Skeletal muscle cell (primary cell): ENCODE results near the gene PPP6R2.
A peak's percentile ranks its signal among the peaks of the same experiment; 100 is the strongest.
"Not testable (repeated sequence)": the region's sequence is repeated elsewhere in the genome, so short reads cannot be mapped to it uniquely, and the experiment has no call there.

ENCODE experiments used
- DNase-seq: peaks from one replicate; pipeline ENCODE4 v3.0.0-alpha.2; 2010; ENCODE audit warnings: low read depth
- H3K4me3 ChIP-seq: 2 replicates; pipeline ENCODE4 v1.5.1; 2011; ENCODE audit warnings: low read depth, mild to moderate bottlenecking, control low read depth, low read length, moderate library complexity

The PPP6R2 gene

DNA sequence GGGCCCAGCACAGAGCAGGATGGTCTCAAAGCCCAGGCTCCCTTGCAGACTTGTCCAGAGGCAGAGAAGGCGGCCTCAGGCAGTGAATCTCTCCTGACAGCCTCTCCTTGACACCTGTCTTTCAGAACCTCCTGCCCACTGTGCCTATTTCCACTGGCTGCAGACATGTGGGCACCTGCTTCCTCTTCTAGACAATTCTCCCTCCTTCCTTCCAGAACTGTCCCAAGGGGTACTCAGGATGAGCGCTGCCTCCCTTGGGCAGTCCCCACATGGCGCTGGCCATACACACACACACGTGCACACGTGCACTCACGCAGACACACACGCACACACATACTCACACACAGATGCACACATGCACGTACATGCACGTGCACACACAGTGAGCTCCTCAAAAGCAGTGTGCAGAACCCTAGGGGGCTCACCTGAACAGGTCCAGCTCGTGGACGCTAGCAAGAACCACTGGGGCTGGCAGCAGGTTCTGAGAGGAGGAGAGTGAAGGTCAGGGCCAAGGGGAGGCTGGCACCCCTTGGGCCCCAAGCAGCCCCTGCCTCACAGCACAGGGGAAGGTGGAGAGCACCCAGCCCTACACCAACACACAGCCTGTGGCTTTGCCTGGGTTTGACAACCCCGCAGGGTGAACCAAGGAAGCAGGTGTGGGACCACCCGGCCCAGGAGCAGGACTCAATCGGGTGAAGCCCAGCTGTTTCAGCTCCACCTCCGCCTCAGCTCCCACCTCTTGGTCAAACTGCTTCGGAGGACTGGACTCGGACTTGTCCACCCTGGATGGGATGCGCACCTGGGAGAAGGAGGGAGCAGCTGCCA, 27.6 kb upstream of the PPP6R2 start:
- DNase-seq = no peak
- no peak overlapping the region for H3K4me3 ChIP-seq

DNA sequence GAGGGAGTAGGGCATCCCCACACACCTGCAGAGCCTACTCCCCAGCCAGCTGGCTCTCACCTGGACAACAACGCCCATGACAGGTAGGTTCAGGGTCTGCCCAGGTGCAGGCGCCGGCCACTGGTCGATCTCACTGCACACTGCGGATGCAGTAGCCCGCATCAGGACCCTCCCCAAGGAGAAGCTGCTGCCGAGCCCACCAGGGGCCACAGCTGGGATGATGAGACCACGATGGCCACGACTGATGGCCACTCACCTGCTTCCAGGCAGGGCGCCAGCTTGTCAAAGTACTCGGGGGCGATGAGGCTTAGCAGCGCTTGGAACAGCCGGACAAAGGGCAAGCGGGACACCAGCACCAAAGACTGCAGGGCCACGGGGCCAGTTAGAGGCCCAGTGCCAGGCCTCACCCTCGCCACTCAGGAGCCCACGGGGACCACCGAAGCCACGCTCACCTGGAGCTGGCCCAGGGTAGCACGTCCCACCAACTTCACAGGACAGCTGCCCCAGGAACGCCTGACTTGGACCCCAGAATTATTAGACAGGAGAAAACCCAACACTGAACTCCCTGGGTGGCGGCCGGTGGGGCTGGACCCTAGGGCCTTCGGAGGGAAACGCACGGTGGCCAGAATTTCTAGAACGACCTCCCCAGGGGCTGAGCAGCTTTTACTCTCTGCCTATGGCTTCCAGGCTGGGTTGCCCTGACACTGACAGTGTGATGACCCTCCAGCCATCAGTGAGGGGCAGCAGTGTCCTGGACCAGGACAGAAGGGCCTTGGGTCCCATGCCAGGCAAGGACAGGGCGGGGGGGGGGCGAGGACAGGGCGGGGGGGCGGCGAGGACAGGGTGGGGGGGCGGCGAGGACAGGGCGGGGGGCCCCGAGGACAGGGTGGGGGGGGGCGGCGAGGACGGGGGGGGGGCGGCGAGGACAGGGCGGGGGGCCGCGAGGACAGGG, 26.7 kb upstream of the PPP6R2 start:
- no peak overlapping the region for H3K4me3 ChIP-seq
- no peak for DNase-seq

DNA sequence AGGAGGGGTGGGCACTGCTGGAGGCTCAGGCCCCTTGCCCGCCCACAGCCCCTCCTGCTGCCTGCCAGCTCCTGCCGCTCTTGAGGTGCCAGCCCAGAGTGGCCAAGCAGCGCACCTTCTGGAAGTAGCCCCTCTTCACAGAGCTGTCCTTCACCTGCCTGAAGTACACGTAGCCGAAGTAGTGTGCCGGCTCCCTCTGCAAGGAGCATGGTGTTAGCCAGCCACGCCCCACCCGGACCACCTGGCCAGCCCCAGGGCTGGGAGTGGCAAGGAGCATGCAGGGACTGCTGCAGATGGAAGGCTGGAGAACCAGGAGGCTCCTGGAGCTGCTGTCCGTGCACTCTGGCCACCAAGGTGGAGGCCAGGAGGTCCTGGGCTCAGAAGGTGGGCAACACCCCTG, 25.9 kb upstream of the PPP6R2 start:
- H3K4me3 ChIP-seq = no peak overlapping the region
- DNase-seq = no peak

DNA sequence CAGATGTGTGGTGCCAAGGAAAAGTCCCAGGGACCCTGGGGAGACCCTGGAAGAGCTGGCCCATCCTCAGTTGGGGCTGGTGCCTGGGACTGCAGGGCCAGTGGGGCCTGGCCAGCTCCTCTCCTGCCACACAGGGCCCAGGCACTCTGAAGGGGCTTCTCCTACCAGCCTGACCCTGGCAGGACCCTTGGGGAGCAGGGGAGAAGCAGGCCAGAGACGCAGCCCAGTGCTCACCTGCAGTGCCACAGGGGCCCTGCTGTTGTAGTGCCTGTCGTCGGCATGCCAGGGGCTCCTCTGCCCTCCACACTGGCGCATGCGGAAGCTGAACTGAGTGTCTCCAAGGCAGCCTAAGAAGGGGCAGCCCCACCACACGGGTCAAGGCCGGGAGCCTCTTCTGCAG, 25.5 kb upstream of the PPP6R2 start:
- no peak for DNase-seq
- no peak overlapping the region for H3K4me3 ChIP-seq

DNA sequence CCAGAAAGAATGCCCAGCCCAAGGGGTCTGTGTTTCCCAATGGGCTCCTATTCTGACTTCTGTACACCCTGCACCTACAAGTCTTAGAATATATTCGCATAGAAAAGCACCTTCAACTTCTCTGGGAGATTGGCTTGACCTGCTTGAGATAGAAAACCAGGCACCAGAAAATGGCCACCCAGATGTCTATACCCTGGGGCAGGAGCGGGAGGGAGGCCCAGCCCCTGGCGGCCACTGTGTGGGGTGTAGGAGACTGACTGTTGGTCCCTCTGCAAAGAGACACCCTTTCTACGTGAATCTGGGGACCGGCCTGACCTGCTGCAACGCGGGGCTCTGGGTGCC, 24.8 kb upstream of the PPP6R2 start:
- DNase-seq = no peak
- no peak overlapping the region for H3K4me3 ChIP-seq

DNA sequence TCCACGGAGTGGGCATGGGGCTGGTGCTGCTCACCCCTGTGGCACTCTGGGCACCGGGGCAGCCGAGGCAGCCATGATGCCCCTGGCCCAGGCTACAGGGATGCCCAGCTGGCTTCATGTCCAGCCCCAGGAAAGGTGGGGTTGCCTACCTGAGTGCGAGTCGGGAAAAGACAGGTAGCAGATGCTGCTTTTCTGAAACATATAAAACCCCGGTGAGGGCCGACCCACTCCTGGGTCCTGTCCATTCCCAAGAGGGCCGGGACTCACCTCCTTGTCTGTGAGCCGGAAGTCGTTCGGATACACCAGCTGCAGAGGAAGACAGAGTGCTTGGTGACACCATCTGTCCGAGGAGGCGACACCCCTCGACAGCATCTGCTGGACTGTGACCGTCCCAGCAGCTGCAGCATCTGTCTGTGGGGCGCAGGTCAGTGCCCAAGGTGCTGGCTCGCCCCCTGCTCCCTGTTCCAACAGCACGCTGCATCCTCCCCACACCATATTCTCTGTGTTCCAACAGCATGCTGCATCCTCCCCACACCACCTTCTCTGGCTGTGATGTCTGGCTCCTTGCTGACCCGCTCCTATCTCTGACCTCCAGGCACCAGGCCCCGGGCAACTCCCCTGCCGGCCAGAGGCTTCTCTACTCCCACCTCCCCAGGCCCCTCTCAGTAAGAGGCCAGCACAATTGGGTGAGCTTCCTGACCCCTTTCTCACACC, 24.3 kb upstream of the PPP6R2 start:
- DNase-seq = no peak

DNA sequence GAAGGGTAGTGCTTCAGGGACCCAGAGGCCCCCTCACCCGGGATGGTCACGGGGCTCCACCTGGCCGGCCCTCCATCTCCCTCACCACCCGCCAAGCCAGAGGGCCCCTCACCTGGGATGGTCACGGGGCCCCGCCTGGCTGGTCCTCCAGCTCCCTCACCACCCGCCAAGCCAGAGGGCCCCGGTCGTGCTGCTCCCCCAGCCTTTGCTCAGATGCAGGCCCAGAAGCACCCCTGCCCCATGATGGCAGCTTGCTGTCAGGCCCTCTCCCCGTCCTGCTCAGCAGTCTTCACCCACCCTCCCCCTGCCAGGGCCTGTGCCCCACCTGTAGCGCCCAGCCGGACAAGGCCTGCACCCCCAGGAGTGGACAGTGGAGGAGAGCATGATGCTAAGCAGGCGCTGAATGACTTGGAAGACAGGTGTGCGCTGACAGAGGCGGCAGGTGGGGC, 23.6 kb upstream of the PPP6R2 start:
- no peak overlapping the region for H3K4me3 ChIP-seq

More for the DNA sequence above, 24.3 kb upstream of the PPP6R2 start:
- H3K4me3 ChIP-seq = no peak overlapping the region

DNA sequence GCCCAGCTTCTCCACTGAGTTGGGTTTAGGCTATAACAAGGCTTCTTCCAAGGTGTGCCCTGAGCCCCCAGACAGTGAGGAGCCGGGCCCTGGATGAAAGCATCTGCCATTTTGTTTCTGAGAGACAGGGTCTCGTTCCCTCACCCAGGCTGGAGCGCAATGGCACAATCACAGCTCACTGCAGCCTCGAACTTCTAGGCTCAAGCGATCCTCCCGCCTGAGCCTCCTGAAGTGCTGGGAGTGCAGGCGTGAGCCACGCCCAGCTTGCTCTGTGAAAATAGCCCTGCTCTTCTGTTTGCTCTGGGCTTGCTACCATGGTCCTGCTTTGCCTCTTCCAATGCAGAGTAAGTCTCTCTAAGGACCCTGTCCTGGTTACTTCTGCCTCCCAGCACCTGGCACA, 23.0 kb upstream of the PPP6R2 start:
- DNase-seq = no peak
- no peak overlapping the region for H3K4me3 ChIP-seq

More for the DNA sequence above, 23.6 kb upstream of the PPP6R2 start:
- DNase-seq = no peak

DNA sequence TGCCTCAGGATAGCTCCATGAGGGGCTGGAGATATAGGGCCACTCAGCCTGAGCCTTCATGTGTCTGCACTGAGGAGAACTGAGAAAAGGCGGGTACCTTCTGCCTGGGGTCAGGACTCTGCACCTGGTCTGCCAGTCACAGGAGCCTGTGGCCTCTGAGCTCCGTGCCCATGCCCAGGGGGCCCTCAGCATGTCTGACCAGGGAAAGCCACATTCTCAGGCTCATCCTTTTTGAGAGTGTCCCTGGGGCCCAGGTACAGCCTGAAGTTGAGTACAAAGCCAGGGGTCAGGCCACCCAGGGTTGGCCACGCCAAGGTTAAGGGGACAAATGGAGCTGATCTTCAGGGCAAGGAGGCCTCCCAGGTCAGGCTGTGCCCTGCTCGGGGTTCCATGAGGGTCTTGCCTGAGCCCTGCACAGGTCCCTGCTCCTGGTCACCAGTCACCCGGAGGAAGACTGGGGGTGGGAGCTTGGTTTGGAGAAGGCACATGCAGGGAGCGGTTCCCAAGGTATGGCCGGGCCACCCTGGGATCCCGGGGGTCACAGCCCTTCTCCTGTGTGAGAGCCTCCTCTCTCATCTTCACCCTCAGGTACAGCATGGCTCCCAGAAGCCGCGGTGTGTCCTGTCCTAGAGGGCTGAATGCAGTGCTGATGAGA, 22.3 kb upstream of the PPP6R2 start:
- DNase-seq = no peak
- no peak overlapping the region for H3K4me3 ChIP-seq

DNA sequence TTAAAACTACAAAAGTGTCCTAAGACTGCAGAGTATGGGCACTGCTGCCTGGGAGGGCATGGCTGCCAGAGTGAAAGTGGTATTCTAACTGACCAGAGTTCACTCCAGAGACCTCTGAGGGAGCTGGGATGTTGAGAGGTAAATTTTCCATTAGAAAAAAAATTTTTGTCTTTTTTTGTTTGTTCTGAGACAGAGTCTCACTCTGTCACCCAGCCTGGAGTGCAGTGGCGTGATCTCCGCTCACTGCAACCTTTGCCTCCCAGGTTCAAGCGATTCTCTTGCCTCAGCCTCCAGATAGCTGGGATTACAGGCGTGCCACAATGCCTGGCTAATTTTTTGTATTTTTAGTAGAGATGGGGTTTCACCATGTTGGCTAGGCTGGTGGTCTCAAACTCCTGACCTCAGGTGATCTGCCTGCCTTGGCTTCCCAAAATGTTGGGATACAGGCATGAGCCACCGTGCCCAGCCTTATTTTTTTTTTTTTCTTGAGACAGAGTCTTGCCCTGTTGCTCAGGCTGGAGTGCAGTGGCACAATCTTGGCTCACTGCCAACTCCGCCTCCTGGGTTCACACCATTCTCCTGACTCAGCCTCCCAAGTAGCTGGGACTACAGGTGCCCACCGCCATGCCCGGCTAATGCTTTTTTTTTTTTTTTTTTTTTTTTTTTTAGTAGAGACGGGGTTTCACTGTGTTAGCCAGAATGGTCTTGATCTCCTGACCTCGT, 20.6 kb upstream of the PPP6R2 start:
- not testable (repeated sequence) for DNase-seq, H3K4me3 ChIP-seq

DNA sequence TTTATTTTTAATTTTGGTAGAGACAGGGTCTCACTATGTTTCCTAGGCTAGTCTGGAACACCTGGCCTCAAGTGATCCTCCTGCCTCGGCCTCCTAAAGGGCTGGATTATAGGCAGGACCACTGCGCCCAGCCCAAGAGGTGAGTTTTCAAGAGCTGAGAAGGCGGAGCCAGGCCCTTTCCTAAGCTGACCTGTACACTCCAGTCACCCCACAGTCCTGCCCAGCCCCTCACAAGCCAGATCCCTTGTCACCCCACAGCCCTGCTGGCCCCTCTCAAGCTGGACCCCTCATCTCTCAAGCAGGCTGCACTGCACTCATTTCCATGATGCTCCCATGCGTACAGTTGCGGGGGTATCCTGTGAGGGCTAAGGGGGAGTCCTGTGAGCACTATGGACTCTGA, 19.2 kb upstream of the PPP6R2 start:
- no peak for DNase-seq
- H3K4me3 ChIP-seq = no peak overlapping the region

DNA sequence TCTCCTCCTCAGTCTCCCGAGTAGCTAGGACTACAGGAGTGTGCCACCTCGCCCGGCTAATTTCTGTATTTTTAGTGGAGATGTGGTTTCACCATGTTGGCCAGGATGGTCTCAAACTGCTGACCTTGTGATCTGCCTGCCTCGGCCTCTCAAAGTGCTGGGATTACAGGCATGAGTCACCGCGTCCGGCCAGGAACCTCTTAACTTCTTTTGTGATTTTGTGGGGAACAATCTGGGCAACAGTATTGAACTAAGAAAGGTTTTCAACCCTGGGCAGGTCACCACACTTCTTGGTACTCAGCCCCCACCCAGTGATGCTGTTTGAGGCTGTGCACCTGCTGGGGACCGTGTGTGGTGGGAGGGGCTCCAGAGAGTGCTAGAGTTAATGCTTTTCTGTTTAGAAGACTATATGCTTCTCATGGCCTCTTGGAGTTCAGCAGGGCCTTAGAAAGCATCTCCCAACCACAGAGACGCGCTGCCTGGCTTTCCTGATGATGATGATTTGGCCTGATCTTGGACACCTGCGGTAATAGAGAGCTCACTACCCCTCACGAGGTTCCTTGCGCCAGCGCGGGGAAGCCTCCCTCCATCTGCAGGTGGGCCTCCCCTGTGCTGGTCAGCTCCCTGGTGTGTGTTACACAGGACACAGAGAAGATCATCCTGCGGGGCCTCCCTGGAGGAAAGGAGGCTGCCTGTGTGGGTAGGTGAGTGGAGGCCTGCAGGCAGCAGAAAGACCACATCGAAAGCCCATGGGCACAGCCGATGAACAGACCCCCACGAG, 17.5 kb upstream of the PPP6R2 start:
- no peak for DNase-seq
- H3K4me3 ChIP-seq = peak overlapping the region; percentile 62

DNA sequence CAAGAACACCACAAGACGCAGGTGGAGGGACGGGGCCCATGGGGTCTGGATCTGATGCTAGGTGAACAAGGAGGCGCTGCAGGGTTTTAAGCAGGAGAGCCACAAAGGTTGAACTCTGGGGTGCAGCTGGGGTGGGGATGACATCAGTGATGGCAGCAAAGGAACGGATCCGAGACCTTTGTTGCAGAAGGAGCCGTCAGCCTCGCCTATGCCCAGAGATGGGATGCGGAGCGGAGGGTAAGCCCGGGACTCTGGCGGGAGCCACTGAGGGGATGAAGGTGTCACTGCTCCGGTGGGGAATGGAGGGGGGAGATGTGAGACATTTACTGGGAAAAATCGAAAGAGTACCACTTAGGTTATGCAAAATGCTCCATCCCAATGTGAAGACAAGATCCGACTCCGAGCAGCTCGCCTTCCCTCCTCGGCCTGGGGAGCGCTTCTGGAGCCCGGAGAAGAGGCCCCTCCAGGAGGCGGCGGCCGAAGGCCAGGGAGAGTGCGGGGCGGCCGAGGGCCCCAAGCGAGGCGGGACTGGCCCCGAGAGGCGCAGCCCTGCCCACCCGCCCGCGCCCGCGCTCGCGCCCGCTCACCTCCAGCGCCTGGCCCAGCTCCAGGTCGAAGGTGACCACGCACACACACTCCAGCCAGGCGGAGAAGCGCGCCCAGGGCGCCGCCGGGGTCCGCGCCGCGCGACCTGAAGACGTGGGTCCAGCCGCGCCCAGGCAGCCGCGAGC, 16.7 kb upstream of the PPP6R2 start:
- peak overlapping the region; percentile 62 for H3K4me3 ChIP-seq
- DNase-seq = no peak

DNA sequence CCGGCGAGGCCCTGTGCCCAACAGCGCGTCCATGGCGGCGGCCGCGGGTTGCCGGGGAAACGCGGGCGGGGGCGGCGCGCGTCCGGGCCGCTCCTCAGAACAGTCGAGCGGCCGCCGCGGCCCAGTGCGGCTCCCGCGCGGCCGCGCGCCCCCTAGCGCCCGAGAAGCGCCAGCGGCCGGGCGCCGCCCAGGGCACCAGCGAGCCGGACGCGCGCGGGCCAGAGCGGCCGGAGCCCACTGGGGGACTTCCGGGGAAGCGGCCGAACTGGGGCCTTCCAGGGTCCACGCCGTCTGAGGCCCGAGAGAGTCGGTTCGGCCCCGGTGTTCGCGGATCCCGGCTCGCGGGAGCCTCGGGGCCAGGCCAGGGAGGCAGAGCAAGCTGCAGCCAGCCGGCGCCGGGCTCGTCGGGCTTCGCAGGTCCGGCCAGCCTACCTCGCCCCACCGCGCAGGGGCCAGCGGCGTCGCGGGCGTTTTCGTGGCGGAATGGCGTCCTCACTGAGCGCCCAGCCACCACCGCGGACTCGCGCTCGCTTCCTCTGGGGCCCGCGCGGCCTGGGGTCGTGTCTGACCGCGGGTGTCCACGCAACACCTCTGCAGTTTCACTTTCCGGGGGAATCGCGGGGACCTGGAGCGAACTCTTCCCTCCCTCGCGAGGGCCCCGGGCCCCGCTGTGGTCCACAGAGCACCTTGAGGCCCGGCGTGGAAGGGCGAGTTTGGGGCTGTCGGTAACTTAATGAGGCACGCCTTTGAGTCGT, 16.0 kb upstream of the PPP6R2 start, which contains the start of gene DENND6B:
TSS of gene DENND6B (minus strand) at position 57 of the 755 bp plus-strand sequence. CDS start at position 33, 24 bp downstream.
- peak within 1 kb of the TSS; percentile 64 for H3K4me3 ChIP-seq
- DNase-seq = no peak

DNA sequence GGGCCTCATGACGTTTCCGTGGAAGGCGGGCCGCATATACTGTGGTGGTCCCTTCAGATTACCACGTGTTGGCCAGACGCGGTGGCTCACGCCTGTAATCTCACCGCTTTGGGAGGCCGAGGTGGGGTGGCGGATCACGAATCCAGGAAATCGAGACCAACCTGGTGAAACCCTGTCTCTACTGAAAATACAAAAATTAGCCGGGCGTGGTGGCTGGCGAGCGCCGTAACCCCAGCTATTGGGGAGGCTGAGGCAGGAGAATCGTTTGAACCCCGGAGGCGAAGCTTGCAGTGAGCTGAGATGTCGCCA, 15.5 kb upstream of the PPP6R2 start:
- no peak for DNase-seq
- peak overlapping the region; percentile 64 for H3K4me3 ChIP-seq

DNA sequence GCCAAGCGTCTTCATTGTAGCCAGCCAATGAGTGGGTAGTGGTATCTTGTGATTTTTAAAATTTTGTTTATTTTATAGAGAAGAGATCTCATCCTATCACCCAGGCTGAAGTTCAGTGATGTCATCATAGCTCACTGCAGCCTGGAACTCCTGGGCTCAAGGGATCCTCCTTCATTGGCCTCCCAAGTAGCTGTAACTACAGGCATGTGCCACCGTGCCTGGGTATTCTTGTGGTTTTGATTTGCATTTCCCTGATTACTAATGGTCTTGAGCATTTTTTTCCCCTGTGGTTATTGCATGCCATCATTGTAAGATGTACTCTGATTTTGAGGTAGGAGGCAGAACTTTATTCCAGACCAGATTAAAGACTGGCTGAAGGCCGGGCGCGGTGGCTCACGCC, 13.9 kb upstream of the PPP6R2 start:
- no peak for DNase-seq
- no peak overlapping the region for H3K4me3 ChIP-seq

DNA sequence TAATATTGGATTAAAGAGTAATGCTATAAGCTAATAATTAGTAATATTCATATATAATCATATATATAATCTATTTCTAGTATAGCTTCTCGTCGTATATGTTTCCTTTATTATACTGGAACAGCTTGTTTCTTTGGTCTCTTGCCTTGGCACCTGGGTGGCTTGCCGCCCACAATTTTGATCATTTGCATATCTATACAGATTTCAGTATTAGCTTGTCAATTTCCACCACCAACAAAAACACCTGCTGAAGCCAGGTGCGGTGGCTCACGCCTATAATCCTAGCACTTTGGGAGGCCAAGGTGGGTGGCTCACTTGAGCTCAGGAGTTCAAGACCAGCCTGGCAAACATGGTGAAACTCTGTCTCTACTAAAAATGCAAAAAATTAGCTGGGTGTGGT, 8.7 kb upstream of the PPP6R2 start:
- not testable (repeated sequence) for H3K4me3 ChIP-seq, DNase-seq
